Activated naive CD4-positive, alpha-beta T cell treated with Interleukin-2 at 50 U/mL for 16 hours (primary cell): ENCODE results near the gene COL5A1.

ENCODE experiments used
- DNase-seq: peaks from one replicate; pipeline ENCODE4 v3.0.0-alpha.2; 2020

Gene COL5A1

GRCh38 chr9:134748591-134748990, 107.0 kb downstream of the COL5A1 start:
- DNase-seq: no peak

DNA sequence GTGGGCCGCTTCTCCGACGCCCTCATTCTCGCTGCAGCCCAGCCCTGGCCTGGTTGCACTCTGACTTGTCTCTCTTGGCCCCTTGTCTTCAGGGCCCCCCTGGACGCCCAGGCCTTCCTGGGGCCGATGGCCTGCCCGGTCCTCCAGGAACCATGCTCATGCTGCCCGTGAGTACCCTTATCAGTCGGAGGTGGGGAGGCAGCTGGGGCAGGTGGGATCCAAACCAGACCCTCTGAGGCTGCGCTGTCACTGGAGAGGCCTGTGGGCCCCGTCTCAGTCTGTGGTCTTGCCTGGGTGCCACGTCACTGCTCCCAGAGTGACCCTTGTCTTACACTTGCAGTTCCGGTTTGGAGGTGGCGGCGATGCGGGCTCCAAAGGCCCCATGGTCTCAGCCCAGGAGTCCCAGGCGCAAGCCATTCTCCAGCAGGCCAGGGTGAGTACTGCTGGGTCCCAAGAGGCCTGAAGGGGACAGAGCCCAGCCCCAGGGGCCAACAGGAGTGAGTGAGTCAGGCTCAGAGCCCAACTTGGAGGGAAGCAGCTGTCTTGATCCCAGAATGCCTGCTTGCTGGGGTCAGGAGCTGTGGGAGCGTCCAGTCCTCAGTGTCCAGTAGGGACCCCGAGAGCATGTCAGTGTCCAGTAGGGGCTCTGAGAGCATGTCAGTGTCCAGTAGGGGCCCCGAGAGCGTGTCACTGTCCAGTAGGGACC, 109.0 kb downstream of the COL5A1 start:
- no peak for DNase-seq

GRCh38 chr9:134751622-134752021, 110.0 kb downstream of the COL5A1 start:
- no peak for DNase-seq

DNA sequence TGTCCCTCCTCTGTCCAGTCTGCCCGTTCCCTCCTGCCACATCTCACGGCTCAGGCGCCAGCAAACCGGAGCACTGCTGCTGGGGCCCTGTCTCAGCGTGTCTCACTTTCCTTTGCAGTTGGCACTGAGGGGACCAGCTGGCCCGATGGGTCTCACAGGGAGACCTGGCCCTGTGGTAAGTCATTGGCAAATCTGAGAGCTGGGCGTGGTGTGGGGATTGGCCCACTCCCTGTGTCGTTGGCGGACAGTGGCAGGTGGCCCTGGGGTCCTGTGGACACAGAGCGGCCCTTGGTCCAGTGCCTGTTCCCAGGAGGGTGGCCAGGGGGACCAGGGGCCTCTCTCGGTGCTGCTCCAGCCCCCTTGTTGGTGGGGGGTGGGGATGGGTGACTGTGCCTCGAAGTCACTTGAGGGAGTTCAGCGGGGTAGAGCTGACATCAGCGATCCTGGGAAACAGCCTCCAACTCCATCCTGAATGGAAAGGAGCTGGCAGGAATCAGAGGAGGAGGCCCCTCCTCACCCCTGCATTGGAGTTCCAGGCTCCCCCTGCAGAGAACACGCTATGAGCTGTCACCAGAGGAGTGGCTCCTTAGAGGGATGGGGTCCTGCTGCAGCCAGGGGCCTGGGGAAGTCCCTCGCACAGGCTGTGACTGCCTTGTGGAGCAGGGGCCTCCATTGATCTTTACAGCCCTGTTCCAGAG, 111.0 kb downstream of the COL5A1 start:
- no peak for DNase-seq

- DNase-seq: no peak
Observed at GRCh38 chr9:134753191-134753590, 111.6 kb downstream of the COL5A1 start.

GRCh38 chr9:134755221-134755907, 113.8 kb downstream of the COL5A1 start:
- no peak for DNase-seq

GRCh38 chr9:134756098-134756497, 114.5 kb downstream of the COL5A1 start:
- no peak for DNase-seq

DNA sequence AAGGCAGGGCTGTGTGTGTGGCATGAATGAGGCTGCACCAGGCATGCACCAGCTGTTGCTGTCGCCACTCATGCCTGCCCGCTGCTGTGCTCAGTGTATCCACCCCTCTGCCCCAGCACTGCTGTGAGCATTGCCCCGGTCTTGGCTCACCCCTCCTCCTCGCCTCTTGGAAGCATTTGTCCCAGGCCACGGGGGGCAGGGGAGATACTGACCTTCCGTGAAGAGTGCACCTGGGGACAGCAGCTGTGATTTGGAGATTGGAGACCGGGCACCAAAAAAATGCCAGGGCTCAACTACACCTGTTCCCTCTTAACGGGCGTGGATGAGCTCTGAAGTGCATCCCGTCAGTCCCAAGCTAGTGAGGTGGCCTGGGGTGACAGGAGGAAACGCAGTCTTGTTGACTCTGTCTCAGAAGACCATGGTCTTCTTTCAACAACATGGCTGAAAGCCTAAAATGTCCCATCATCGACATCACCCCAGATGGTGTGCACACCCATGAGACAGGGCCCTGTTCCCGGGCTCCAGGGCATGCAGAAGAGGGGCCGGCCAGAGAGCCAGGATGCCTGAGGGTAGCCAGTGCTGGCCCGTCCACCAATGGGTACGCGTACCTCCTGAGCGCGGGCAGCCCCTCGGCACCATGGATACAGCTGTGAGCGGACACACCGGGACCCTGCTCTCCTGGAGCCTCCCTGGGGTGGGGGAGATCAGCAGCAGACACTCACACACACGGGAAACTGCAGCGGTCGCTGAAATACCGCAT, 115.8 kb downstream of the COL5A1 start:
- no peak for DNase-seq

- no peak for DNase-seq
Observed at GRCh38 chr9:134758949-134759607, 117.5 kb downstream of the COL5A1 start.

- DNase-seq: no peak
Observed at GRCh38 chr9:134759913-134760312, 118.3 kb downstream of the COL5A1 start.

GRCh38 chr9:134760750-134761420, 119.3 kb downstream of the COL5A1 start:
- DNase-seq: no peak

- no peak for DNase-seq
Observed at GRCh38 chr9:134764473-134765269, 123.1 kb downstream of the COL5A1 start.

DNA sequence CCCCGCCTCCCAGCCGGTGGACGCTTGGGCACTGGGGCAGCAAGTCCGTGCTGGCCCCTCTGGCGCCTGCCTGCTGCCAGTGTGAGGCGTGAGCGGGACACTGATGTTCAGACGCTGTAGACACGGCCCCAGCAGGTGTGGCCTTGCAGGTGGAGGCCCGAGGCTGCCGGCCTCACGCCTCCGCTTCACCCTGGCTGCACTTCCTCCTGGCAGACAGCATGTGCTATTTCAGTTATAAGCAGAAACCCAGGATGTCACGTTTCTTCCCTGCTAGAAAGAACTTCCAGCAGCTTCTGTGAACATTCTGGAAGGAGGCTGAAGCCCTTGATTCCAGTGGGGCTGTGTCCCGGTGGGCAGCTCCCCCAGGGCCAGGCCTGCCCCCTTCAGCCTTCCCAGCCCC, 124.2 kb downstream of the COL5A1 start:
- DNase-seq: no peak

DNA sequence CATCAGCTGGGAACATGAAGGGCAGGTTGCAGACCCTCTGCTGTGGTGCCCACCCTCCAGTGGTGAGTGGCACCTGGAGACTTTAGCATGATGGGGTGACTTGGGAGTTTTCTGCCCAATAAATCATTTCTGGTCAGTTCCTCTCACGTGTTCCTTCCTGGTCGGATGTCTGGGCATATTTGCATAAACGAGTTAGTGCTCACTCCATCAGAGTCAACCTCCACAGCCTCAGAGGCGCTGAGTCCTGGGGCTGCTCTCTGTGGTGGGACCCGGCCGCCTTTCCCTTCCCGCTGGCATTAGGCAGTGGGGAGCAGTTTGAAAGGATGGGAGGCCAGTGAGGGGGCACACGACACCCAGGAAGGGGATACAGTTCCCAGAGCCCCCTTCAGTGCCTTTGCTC, 125.0 kb downstream of the COL5A1 start:
- DNase-seq: no peak

GRCh38 chr9:134768332-134768708, 126.7 kb downstream of the COL5A1 start:
- no peak for DNase-seq

DNA sequence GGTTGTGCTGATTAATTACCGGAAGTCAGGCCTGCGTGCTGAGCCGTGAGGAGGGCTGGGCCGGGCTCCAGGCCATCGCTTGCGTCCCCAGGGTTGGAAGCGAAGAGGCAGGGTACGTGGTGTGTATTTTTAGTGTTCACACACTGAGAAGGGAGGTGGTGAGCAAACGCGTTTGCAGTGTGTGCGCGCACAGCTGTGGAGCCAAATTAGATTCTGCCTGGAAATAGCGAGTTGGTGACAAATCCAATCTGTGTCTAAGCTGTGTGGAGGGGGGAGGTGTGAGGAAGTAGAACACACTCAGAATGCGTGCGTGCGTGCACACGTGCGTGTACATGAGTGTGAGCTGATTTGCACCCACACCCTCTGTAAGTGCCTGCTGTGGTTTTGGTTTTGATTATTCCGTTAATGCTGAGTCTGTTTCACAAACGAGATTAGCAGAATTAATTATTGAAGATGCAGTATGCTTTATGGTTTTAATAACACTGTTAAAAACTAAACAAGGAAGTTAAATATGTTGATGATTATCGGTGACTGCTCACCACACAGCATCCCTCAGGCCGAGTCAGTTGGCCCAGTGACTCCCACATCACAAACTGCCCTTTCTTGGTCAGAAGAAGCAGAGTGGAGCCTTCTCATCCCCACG, 127.2 kb downstream of the COL5A1 start:
- no peak for DNase-seq

GRCh38 chr9:134770972-134771971, 129.7 kb downstream of the COL5A1 start:
- no peak for DNase-seq

DNA sequence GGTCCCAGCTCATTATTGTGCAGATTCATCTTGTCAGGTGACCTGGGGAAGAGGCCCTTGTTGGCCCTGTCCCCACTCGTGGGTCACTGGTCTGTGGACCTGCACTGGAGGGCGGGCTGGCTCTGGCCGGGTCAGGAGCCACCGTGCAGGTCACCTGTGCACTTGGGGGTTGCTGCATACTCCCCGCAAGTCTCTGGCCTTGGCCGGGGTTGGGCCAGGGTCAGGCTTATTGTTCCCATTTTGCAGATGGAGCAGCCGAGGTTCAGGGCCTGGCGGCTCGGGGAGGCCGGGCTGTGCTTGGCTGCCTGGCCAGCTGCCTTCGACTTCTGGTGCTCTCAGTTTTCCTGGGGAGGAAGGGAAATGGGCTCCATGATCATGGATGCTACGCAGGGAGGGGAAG, 130.7 kb downstream of the COL5A1 start:
- no peak for DNase-seq

- DNase-seq: no peak
Observed at GRCh38 chr9:134773842-134774241, 132.2 kb downstream of the COL5A1 start.

- DNase-seq: no peak
Observed at GRCh38 chr9:134774410-134774809, 132.8 kb downstream of the COL5A1 start.
